Measurements from ENCODE around the gene PAPOLB.

The PAPOLB gene

GRCh38 chr7:4820405-4820966 lies 41.3 kb downstream of the PAPOLB start:
- DNase-seq = no peak

- DNase-seq = no peak
These were observed 42.0 kb downstream of the PAPOLB start for GRCh38 chr7:4819560-4820404.

DNA sequence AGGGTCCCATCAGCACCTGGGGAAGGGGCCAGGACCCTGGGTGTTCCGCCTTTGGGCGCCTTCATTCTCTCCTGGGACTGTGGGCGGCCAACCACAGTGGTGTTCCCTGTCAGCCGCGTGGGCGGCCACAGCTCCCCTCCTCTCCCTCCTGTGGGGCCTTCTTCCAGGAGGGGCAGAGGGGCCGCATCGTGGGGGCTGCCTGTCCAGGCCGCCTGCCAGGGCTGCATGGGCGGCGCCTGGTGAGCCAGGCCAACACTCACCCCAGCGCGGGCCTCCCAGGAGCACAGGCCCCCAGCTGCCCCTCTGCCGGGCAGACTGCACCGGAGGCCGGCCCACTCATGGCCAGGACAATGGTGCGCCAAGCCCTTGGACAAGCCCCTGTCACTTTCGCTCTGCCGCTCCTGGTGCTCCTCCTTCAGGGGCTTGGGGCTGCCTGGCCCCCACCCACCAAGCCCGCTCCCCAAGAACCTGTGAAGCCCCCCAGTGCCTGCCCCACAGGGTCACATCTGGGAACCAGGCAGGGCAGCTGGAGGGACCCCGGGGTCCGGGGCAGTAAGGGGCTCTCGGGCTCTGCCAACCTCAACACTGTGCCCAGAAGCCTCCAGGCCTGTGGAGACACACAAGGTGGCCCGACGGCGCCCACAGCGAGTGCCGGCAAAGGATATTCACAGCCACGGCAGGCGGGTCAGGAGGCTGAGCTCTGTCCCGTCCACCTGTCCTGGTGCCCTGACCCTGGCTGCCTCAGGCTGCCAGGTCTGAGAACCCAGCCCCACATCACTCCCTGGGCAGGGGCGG lies 43.6 kb downstream of the PAPOLB start:
- DNase-seq = no peak

- DNase-seq = no peak
These were observed 44.5 kb downstream of the PAPOLB start for GRCh38 chr7:4817178-4817901.

DNA sequence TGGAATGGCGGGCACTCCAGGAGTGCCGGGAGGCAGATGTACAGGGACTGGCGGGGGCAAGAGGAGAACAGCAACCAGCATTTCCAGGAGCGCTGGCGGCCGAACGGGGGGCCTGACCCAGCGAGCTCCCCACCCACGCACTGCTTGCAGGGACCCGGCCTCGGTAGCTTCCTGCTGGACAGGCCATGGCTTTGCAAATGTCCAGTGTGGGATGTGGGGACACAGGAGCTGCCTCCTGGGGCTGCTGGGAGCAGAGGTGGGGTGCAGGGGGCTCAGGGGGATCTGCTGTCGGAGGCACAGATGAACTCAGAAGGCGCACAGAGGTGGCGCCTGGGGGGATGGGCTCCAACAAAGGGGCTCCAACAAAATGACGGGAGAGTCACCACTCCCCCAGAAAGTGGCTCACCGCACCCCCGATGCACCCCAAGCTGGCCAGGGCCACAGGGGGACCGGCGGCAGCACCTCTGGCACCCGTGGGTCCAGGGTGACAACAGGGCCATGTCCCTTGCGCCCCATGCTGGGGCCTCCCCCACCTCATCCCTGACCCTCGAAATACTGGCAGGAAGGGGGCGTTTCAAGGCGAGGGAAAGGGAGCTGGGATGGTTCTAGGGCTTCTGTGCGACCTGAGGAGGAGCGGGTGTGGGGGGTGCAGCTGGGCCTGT lies 45.3 kb downstream of the PAPOLB start:
- no peak for DNase-seq

DNA sequence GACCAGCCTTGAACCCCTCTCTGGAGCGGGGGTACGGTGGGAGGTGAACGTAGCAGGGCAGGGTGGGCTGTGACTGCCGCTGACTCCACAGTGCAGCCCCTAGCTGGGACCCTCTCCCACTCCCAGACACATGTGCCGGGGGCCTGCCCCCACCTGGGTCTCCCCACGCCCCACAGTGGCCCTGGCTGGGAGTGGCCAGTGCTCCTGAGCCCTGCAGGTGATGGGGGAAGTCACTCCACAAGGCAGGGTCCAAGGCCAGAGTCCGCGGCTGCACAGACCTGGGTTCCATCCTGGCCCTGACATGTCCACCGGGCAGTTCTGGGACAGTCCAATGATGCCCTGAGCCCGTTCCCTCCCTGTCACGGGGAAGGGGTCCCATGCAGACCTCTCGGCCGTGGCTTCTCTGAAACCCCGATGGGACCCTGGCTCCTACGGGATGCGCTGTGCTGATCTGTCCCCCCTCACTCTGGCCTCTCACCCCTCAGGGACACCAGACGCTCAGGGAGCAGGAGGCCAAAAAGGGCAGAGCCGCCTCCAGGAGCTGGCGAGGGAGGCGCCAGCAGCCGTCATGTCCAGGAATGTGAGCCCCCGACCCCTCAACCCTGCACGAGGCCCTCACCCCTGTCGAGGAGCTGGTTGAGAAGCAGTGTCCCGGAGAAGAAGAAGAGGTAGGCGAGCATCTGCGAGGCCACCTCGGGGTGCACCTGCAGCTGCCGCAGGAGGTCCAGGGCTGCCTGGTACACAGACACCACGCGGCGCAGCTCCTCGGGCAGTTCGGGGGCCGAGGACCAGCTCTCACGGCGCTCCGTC lies 46.0 kb downstream of the PAPOLB start:
- no peak for DNase-seq

- no peak for DNase-seq
These were observed 46.7 kb downstream of the PAPOLB start for GRCh38 chr7:4815121-4815520.

GRCh38 chr7:4814433-4814832 lies 47.4 kb downstream of the PAPOLB start:
- DNase-seq = no peak

DNA sequence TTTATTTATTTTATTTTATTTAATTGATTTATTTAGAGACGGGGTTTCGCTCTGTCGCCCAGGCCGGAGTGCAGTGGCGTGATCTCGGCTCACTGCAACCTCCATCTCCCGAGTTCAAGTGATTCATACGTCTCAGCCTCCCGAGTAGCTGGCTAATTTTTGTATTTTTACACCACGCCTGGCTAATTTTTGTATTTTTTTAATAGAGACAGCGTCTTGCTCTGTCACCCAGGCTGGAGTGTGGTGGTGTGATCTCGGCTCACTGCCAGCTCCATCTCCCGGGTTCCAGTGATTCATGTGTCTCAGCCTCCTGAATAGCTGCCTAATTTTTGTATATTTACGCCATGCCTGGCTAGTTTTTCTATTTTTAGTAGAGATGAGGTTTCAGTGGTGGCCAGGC lies 52.2 kb downstream of the PAPOLB start:
- DNase-seq = no peak

- no peak for DNase-seq
These were observed 52.7 kb downstream of the PAPOLB start for GRCh38 chr7:4809091-4809591.

DNA sequence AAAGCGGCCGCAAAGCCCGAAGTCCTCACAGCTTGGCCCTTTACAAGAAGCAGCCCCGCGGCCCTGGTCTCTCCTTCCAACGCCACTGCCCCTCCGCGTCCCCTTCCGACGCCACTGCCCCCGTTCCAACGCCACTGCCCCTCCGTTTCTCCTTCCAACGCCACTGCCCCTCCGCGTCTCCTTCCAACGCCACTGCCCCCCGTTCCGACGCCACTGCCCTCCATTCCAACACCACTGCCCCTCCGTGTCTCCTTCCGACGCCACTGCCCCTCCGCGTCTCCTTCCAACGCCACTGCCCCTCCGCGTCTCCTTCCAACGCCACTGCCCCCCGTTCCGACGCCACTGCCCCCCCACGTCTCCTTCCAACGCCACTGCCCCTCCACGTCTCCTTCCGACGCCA lies 53.3 kb downstream of the PAPOLB start:
- no peak for DNase-seq

- DNase-seq = no peak
These were observed 53.8 kb downstream of the PAPOLB start for GRCh38 chr7:4808026-4808425.

All from fibroblast of skin of right quadriceps (primary cell).